AG10803 (cell line): ENCODE results near the gene JMJD8.
A peak's percentile ranks its signal among the peaks of the same experiment; 100 is the strongest.
"Not testable (repeated sequence)": the region's sequence is repeated elsewhere in the genome, so short reads cannot be mapped to it uniquely, and the experiment has no call there.

Experiments used
- DNase-seq: peaks from one replicate; pipeline ENCODE4 v3.0.0; 2010; ENCODE audit warnings: low read depth
- H3K4me3 ChIP-seq: 2 replicates; pipeline ENCODE4 v1.5.1; 2011; ENCODE audit warnings: mild to moderate bottlenecking, low read length, control low read depth
- TF ChIP-seq, protein P1 (sequence below): conservative IDR thresholded peaks from 2 replicates; pipeline ENCODE4 v1.5.1; 2011; ENCODE audit warnings: mild to moderate bottlenecking, low read length, control low read depth, inconsistent platforms

Gene JMJD8

GRCh38 chr16:716768-717325, 32.7 kb upstream of the JMJD8 start:
- no peak overlapping the region for H3K4me3 ChIP-seq
- TF ChIP-seq, protein P1, sequence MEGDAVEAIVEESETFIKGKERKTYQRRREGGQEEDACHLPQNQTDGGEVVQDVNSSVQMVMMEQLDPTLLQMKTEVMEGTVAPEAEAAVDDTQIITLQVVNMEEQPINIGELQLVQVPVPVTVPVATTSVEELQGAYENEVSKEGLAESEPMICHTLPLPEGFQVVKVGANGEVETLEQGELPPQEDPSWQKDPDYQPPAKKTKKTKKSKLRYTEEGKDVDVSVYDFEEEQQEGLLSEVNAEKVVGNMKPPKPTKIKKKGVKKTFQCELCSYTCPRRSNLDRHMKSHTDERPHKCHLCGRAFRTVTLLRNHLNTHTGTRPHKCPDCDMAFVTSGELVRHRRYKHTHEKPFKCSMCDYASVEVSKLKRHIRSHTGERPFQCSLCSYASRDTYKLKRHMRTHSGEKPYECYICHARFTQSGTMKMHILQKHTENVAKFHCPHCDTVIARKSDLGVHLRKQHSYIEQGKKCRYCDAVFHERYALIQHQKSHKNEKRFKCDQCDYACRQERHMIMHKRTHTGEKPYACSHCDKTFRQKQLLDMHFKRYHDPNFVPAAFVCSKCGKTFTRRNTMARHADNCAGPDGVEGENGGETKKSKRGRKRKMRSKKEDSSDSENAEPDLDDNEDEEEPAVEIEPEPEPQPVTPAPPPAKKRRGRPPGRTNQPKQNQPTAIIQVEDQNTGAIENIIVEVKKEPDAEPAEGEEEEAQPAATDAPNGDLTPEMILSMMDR, result no peak
- DNase-seq, result no peak

GRCh38 chr16:716200-716568, 32.0 kb upstream of the JMJD8 start:
- DNase-seq, result peak; percentile 38
- H3K4me3 ChIP-seq, result peak overlapping the region; percentile 58

DNA sequence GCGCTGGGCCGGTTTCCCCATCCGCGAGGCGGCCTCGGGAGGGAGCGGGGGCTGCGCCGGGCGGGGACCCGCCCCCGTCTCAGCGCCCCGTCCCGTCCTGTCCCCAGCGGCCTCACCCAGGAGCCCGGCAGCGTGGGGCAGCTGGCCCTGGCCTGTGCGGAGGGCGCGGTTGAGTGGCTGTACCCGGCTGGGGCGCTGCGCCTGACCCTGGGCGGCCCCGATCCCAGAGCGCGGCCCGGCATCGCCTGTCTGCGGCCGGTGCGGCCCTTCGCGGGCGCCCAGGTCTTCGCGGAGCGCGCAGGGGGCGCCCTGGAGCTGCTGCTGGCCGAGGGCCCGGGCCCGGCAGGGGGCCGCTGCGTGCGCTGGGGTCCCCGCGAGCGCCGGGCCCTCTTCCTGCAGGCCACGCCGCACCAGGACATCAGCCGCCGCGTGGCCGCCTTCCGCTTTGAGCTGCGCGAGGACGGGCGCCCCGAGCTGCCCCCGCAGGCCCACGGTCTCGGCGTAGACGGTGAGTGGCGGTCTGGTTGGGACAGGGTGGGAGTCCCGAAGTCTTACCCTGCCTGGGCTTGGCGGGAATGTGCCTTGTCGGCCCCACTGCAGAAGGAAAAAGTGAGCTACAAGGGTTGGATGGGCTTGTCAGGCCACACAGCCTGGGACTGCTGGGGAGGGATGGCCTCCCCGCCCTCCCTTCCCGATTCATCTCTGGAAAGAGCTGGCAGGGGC, 31.5 kb upstream of the JMJD8 start:
- no peak for DNase-seq
- H3K4me3 ChIP-seq, result peak overlapping the region; percentile 58
- TF ChIP-seq, protein P1, result no peak

More at GRCh38 chr16:716200-716568, 32.0 kb upstream of the JMJD8 start:
- TF ChIP-seq, protein P1, result no peak

DNA sequence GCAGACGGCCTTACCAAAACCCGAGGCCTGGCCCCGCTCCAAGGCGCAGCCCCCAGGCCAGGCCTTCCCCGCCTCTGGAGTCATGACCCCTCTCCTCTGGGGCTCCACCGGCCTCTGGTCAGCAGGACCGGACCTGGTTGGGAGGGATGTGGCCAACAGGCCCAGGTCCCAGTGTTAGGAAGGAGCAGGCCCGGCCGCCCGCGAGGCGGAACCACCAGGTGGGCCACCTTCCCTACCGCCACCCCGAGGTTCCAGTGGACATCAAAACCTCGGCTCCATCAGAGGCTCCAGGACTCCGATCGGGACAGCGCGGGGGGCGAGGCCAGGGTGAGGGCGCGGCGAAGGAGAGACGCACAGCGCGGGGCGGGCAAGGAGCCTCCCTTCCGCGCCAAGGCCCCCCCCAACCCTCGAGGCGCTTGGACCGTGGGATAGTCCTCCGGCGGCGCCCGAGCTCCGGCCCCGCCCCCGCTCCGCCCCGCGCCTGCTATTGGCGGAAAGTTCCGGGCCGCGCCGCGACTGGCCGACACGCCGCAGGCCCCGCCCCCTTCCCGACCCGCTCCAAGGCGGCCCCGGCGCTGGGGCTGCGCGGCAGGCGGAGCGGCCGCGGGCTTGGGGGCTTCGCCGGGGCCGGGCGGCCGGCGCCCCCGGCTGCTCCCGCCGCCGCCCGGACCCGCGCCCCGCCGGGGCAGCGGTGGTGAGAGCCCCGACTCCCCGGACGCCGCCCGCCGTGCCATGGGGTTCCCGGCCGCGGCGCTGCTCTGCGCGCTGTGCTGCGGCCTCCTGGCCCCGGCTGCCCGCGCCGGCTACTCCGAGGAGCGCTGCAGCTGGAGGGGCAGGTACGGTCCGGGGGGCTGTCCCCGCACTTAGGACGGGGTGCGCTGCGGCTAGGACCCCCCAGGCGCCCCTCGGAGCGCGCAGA, 30.7 kb upstream of the JMJD8 start, which contains the start of gene METRN:
Gene METRN (plus strand): TSS at position 561 of the 919 bp plus-strand sequence. CDS start 172 bp downstream, at position 733.
- TF ChIP-seq, protein P1, result no peak
- peak within 1 kb of the TSS; percentile 58 for H3K4me3 ChIP-seq
- peak; percentile 82 for DNase-seq

DNA sequence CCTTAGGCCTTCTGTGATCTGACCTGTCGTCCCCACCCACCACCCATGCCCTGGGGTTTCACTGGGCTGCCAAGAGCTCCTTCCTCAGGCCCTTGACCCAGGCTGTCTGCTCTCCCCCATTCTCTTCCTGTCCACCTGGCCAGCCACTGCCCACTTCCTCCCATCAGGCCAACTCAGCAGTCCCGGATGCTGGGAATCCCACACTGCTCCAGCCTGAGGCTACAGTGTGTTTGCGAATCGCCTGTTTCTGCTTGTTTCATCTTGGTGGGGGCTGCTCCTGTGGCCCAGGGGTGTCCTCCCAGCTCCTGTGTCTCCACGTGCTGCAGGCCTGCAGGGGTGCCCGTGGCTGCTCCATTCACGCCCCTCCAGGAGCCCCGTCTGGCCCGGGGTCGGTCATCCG, 29.9 kb upstream of the JMJD8 start:
- TF ChIP-seq, protein P1, result no peak
- H3K4me3 ChIP-seq, result no peak overlapping the region
- no peak for DNase-seq

DNA sequence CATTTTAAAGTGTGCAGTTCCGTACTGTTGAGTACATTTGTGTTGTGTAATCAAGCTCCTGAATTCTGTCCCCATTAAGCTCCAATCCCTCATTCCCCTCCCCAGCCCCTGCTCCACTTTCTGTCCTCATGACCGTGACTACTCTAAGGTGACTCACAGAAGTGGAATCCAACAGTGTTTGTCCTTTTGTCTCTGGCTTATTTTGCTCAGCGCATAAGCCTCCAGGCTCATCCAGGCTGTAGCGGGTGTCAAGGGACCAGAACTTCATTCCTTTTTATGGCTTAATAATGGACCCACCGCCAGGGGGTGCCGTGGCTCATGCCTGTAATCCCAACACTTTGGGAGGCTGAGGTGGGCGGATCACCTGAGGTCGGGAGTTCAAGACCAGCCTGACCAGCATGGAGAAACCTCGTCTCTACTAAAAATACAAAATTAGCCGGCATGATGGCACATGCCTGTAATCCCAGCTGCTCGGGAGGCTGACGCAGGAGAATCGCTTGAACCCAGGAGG, 28.7 kb upstream of the JMJD8 start:
- TF ChIP-seq, protein P1, result peak; percentile 42
- not testable (repeated sequence) for H3K4me3 ChIP-seq
- DNase-seq, result peak; percentile 93
